Activated effector memory CD4-positive, alpha-beta T cell treated with Interleukin-2 at 50 U/mL for 16 hours (primary cell): ENCODE results near the gene ATP6V0A4.
A peak's percentile ranks its signal among the peaks of the same experiment; 100 is the strongest.
"Not testable (repeated sequence)": the region's sequence is repeated elsewhere in the genome, so short reads cannot be mapped to it uniquely, and the experiment has no call there.

Experiments
- DNase-seq: peaks from one replicate; pipeline ENCODE4 v3.0.0-alpha.2; 2020

The ATP6V0A4 gene

GRCh38 chr7:138801256-138801655 lies 3.3 kb upstream of the ATP6V0A4 start:
- DNase-seq = no peak

DNA sequence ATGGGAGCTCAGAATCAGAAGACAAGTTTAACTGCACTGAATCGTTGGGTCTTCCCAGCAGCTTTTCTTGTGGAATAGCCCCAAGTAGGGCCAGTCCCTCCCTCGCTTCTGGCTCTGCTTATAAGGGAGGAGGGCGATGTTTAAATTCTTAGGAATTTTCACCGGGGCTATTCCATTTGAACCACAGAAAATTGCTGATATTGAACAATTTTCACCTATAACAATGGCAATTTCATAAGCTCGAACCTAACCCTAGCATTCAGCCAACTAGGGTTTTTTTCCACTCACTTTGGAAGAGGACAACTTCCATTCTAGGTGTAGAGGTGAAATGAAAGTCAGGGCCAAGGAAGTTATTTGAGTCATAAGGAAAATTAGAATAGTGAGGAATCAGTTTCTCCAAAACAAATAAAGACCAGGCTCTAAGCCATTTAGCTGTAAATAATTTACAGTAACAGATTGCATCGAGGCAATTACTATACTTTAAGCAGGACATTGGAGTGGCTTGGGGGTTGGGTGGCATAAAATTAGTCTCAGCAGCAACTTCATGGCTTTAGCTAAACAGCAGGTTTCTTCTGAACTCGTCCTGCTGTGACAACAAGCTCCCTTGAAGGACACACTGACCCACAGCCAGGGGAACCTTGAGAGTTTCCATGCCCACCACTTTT lies 1.5 kb upstream of the ATP6V0A4 start:
- no peak for DNase-seq

DNA sequence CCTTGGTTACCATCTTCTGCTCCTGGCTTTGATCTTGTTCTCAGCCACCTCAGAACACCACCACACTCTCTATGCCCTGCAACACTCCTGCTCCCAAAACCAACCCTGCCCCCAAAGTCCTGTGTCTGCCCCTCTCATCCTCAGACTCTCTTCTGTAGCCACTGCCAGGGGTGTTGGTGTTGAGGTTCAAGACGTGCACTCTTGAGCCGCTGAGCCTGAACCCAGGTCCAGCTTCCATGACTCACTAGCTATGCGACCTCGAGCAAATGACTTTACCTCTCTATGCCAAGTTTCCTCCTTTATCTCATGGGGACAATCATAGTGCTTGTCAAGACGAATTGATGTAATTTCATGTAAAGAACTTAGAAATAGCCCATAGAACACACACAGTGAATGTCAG lies 840 bp upstream of the ATP6V0A4 start:
- no peak for DNase-seq

- DNase-seq = not testable (repeated sequence)
Observed at GRCh38 chr7:138797046-138797445, 950 bp downstream of the ATP6V0A4 start.

- DNase-seq = no peak
Observed at GRCh38 chr7:138796038-138796615, 1.9 kb downstream of the ATP6V0A4 start.

- DNase-seq = no peak
Observed at GRCh38 chr7:138785587-138786437, 12.2 kb downstream of the ATP6V0A4 start.

GRCh38 chr7:138784692-138785091 lies 13.3 kb downstream of the ATP6V0A4 start:
- DNase-seq = no peak

DNA sequence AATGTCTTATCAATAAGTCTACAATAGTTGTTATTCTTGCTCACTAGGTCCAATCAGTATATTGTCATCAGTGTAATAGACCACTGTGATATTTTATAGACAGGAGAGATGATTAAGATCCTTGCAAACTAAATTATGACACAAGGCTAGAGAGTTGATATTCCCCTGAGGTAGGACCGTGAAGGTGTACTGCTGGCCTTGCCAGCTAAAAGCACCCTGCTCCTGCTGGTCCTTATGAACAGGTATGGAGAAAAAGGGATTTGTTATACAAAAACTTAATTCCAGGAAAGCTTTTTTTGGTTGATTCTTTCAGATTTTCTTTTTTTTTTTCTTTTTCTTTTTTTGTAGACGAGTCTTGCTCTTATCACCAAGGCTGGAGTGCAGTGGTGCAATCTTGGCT lies 17.0 kb downstream of the ATP6V0A4 start:
- no peak for DNase-seq

DNA sequence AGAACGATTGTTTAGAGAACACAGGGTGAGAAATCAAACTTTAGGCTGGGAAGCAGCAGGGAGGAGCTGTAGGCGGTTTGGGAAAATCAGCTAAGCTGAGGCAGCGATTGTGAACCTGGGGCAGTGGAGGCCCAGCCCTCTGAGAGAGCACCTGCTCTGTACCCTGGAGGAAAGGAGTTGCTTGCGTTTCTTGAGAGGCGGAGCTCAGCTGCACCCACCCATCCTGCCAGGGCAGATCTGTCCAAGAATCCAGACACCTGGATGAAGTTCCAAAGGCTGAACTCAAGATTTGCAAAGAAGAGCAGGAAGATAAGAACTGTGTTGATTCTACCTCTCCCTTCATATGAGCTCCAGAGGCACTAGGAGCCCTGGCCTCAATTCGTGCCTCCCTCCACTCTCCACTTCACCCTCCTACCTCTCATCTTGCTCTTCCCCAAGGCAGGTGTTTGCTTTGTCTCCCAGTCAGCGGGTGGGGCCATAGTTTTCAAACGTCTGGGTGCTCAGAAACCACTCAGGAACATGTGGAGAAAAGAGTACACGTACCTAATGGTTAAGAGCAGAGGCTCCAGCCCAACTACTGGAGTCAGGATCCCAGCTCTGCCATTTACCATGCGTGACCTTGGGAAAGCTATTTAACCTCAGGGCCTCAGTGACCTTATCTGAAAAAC lies 21.7 kb downstream of the ATP6V0A4 start:
- DNase-seq = no peak

GRCh38 chr7:138773817-138774216 lies 24.2 kb downstream of the ATP6V0A4 start:
- DNase-seq = no peak

DNA sequence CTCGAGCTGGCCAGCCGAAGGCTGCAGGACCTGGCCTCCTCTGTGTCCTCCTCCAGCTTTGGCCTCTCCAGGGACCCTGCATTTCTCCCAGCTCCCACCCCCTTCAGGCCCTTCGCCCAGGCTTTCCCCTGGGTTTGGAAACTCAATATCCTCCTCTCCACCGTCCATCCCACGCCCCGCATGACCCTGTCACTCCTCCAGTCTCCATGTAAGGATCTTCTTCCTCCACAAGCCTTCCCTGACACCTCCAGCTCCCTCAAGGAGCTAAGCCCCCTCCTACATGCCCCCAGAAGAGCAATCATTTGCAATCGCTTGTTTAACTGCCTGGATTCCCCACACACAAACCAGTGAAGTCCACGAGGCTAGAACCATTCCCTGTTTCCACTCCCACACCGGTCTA lies 24.8 kb downstream of the ATP6V0A4 start:
- DNase-seq = no peak

DNA sequence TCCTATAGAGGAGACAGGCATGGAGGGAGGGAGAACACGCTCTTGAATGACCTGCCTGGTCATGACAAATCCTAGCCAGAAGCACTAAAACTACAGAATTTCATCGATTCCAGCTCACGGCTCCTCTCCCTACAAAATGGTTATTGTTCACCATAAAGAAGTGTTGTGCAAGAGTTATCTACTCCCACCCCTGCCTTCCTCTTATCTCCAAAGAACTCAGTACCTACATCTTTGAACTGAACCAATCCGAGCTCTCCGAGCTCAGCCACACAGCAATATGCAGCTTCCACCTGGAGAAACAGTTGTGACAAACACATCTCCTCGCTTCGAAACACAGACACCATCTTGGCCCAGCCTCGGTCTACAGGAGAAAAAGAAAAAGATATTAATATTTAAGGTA lies 27.1 kb downstream of the ATP6V0A4 start:
- no peak for DNase-seq

DNA sequence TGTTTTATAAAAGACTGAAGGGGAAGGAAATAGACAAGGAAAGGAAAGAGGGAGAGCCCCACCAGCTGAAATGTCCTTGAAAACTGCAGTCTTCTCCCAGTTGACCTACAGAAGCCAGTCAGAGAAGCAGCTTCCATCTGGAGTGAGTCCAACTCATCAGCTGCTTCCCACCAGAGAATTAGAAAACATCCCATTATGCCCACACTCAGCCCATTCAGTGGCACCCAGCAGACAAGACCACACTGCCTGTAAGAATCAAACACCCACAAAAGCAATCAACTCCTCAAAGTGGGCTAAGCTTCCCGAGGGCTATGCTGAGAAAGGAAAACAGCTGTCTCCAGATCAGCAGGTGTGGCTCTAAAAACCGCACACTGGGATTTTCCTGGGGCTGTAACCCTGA lies 29.8 kb downstream of the ATP6V0A4 start:
- DNase-seq = no peak

DNA sequence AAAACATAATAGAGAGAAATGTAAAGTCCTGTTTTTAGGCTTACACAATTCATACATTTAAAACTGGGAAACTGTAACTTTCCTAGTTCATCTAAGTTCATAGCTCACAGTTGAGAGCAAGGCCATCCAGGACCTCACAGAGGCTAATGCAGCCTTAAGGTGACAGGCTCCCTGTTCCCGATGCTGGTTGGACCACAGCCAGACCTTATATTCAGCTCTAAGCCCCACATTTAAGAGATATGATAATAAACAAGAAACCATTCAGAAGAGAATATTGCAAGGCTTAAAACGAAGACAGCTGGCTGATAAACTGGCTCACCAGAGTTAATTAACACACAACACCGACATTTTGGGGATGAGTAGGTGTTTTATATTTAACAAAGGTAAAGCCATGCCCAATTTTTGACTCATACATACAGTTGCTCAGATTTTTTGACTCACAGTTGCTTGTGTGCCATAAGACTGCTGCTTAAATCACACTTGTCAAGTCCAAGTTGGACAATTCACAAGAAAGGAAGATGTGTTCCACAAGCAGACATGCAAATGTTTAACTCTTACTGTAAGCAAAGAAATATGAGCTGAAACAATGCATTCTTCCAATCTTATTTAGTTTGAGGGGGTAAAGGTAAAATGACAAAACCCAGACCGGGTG lies 41.3 kb downstream of the ATP6V0A4 start:
- no peak for DNase-seq

GRCh38 chr7:138755842-138756590 lies 42.0 kb downstream of the ATP6V0A4 start:
- DNase-seq = no peak

- no peak for DNase-seq
Observed at GRCh38 chr7:138755331-138755747, 42.7 kb downstream of the ATP6V0A4 start.

DNA sequence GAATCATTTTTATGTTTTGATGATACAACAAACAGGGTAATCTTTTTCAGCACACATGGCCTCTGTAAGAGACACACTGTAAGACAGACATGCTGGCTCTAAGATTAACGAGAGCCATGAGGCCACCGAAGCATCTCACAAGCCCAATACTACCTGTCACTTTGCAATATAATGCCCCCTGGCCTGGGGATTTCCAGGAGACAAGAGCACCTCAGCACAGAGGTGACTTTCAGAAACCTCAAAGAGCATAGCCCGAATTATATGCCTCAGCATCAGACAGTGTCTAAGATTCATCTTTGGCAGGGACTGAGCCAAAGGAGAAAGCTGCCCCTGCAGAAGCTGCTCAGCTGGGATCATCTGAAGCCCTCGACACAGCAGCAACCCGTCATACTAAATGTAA lies 44.4 kb downstream of the ATP6V0A4 start:
- DNase-seq = no peak

- no peak for DNase-seq
Observed at GRCh38 chr7:138753150-138753518, 44.9 kb downstream of the ATP6V0A4 start.

GRCh38 chr7:138752518-138753149 lies 45.4 kb downstream of the ATP6V0A4 start:
- peak; percentile 90 for DNase-seq

- no peak for DNase-seq
Observed at GRCh38 chr7:138750901-138751464, 47.0 kb downstream of the ATP6V0A4 start.

- no peak for DNase-seq
Observed at GRCh38 chr7:138750473-138750872, 47.5 kb downstream of the ATP6V0A4 start.
